Stimulated activated CD4-positive, alpha-beta T cell treated with anti-CD3 and anti-CD28 coated beads, Interleukin-12 subunit alpha, Interleukin-12 subunit beta, amount 100 ng/mL, for 4 hours (primary cell): ENCODE data around the gene MGAT5.
"Not testable (repeated sequence)": the region's sequence is repeated elsewhere in the genome, so short reads cannot be mapped to it uniquely, and the experiment has no call there.

Experiments used
- DNase-seq: peaks from one replicate; pipeline ENCODE4 v3.0.0-alpha.2; 2020

MGAT5 gene

DNA sequence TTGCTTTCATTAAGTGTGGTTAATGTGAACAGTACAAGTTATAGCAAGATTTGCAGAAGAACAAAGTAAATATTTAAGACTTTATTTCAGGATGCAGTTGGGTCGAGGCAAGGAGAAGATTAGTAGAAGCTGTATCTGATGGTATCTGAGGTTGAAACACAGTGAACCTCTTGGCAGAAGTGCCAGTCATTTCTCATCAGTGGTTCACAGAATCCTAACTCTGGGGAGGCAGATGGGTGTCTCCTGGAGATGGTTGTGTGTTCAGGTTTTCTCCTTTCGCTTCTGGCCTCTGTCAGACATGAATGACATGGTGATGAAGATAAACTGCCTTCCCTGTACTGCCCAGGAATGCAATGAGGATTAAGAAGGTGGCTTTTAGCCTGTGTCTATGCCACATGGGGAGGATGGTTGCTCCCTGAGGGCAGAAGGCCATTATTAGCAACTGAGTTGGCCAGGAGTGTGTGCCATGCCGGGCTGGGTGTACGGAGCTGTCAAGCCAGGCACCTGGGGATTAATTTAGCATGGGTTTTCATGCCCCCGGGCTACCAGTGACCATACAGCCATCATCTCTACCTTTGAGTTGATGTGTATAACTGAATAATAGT lies 28.0 kb downstream of the MGAT5 start:
- no peak for DNase-seq

DNA sequence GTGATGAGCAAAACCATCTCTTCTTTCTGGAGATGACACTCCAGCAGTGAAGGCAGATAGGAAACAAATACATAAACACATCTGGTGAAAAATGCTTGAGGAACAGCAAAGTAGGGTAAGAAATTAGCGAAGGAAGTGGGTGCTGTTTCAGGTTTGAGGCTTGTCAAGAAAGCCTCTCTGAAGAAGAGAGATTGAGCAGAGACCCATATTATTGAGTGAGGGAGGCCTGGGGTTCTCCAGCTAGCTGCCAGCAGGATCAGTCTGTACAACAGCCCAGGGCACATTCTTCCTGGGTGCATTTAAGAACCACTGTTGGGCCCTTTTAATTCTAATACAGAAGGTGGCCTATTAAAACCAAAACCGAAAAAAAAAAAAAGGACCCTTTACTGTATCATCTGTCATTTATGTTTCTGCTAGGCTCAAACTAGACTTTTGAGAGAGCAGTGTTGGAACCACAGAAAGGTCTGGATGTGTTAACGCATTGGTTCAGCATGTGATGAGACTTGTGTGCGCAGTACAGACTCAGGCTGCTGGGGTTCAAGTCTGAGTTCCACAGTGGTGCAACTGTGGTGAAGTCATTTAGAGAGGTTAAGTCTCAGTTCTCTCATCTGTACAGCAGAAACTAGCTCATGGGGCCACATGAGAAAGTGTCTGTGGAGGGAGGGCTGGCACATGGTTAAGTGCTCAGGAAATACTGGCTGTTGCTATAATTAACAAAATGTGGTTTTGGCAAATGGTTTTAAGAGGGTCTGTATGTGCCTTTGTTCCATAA lies 28.9 kb downstream of the MGAT5 start:
- no peak for DNase-seq

DNA sequence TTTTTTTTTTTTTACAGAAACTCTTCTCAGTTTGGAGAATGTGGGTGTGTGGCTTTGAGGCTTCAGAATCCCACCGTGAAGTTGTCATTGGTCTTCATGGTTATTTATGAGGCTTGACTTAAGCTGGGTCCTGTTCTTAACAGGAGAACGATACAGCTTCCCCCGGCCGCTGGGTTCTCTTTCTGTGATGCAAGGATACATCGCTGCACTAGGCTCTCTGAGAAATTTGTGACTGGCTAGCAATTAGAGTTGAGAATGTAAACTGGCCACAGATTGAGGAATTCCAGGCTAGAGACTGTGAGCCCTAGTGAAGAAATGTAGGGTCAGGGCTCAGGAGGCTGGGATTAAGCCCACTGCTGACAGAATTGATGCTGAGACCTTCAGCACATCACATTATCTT lies 29.8 kb downstream of the MGAT5 start:
- DNase-seq = no peak

DNA sequence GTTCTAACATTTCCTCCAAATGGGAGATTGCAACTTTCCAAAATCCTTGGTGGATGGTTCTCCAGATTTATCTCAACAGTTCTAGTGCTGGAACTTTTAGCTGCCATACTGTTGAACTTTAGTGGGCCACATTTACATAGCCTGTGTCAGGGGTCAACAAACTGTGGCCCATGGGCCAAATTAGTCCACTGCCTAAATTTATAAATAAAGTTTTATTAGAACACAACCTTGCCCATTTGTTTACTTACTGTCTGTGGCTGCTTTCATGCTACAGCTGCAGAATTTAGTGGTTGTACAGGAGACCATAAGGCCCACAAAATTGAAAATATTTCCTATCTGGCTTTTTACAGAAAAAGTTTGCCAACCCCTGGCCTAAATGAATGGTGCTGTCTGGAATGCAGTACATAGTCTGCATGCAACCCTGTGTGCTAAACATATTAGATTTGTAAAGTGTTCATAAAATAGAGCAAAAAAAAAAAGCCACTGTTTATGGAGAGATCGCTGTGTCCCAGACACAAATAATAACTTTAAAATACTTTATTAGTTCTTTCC lies 30.3 kb downstream of the MGAT5 start:
- no peak for DNase-seq

DNA sequence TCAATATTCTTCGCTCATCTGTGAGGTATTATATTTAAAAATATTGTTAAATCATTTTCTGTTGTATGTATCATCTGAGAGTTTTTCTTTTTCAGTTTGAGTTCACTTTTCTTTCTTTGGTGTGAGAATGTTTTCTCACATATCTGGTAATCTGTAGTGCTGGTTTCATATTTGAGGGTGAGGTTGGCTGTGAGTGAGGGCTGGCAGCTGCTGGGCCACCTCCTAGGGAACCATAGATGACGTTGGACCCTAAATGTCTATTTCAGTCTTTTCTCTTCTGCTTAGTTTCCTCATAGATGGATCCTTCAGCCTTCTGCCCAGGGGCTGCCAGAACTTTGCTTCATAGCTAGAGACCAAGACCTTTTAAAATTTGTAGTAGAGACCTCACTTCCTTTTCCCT lies 33.5 kb downstream of the MGAT5 start:
- no peak for DNase-seq

DNA sequence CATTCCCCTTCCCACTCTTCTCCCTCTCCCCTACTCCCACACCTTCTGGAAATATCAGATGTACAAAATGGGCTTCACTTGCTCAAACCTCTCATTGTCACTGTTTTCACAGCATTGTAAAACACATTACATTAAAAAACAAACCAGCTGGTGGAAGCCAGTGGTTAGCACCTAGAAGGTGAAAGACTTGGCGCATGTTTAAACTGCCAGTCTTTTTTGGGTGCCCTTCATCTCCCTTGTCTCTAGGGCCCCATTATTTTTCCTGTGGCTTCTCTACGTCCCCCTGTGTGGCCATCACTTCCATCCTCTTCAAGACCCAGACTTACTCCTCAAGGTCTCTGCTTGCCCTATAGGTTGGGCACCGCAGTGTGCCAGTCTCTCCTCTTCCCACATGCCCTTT lies 34.9 kb downstream of the MGAT5 start:
- no peak for DNase-seq

DNA sequence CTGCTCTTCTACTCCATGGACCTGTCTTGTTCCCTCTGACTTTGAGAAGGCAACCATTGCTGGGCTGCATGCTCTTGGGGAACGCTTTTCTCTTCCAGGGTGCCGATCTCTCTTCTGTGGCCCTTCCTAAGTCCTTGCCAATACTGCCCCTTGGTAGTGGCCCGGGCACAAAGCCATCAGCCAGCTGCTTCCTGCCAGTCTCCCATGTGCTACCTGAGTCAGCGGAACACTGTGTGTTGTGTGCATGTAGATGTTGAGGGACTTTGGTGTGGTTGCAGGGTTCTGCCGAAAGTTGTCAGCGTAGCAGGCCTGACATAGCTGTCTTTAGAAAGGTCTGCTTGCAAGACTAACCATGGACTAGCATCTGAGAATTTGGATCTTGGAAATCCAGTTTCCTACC lies 35.4 kb downstream of the MGAT5 start:
- DNase-seq = no peak

DNA sequence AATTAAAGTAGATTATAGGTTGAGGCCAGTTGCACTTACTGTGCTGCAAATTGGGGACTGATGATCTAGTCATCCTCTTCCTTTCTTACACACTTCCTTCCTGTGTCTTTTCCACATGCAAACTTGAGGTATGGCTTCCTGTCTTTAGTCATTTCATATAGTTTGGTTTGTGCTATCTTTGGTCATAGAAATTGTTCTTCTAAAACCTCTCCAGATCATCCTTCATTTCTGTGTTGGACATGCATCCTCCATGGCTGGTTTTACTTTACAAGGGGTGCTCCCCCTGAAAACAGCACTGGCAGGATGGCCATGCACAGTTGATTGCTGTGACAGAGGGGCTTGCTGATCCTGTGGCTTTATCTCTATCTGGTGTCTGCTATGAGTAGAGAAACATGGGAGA lies 36.5 kb downstream of the MGAT5 start:
- no peak for DNase-seq

DNA sequence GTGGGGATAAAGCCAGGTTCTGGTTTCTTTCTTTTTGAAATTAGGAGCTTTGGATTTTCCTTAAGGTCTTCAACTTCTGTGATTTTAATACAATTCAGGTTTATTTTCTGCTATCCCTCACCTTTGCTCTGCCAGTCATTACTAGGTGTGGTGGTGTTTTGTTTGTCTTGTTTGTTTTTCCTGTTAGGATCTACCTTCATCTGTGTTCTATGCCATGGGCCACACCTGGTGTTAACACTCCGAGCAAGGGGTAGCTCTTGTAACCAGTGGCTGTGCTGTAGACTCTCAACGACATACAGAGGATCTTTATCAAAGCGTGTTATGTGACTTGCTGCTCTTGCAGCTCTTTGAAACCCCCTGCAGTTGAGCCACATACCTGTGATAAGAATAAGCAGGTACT lies 38.6 kb downstream of the MGAT5 start:
- no peak for DNase-seq

DNA sequence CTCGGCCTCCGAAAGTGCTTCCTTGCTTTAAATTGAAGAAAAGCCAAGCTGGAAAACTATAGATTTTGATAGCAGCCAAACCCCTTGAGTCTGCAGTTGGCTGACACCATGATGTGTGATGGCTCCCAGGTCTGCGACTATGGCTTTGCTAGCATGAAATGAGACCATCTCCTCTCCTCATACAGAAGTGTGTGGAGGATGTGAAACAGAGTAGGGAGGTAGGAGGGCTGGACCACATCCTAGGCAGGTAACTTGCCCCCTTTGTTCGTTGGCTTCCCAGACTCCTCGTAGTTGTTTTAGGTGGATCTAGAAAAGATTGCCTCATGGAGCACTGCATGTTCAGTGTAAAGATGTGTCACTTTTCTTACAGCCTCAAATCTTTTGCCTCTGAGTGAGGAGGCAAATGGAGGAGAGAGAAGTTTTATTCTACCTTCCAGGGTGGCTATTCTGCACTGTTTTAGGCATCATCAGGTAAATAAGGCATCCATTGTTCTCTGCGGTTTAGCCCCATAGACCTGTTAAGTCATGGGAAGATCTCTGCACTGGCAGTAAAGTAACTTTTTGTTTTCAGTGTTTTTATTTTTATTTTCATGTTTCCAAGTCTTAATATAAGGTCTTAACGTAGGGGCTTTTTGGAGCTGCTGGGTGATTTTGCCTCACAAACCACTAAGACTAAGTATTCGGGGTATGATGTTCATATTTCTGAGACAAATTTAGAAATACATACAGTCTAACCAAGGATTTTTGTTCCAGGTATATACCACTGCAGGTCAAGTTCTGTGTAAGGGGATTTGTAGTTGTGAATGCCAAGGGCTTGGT lies 40.1 kb downstream of the MGAT5 start:
- DNase-seq = no peak

DNA sequence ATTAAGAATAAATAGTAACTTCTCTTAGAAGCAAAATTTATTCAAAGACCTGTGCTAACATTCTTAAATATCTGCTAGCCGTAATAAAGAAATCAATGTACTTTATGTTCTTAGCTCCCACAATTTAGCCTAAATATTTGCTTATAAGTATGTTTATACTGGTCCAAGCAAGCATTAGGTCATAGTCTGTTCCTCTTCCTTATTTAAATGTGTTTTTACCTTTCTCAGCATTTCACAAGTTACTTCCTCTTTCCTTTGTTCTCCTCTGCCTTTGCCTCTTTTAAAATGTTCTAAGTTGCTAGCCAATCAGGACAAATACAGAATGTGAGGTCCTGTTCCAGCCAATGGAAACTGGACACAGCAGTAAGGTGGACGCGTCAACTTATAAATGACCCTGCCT lies 40.7 kb downstream of the MGAT5 start:
- not testable (repeated sequence) for DNase-seq

DNA sequence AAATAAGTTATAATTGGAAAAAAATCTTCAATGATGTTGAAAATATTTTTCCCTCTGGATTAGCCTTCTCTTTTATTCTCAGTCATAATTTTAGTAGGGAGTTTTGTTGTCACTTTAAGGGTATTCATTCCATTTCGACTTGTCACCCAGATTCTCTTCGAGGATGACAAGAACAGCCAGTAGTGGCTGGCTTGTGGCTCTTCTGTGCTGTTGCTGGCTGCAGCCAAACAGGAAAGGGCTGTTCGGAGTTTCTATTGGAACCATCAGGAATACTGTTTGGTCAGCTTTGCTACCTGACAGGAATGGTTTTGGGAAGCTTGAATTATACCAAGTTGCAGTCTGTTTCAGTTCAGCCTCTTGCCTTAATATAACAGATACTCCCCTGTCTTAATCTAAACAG lies 41.6 kb downstream of the MGAT5 start:
- DNase-seq = no peak

DNA sequence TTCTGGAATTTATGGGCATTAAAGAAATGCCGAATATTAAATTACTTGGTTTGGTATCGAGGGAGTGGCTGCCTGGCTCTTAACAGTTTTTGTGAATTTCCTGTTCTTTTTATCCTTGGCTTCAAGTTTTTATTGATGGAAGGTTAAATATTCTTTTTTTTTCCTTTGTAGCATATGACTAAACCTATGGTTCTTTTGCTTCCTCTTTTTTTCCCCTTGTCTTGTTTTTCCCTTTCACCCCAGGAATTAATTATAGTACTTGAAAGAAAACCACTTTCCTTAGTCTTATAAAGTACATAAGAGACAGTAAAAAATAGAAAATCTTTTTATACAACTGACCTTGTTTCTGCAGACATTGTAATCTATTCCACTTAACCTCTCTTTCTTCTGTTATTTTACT lies 42.4 kb downstream of the MGAT5 start:
- no peak for DNase-seq

DNA sequence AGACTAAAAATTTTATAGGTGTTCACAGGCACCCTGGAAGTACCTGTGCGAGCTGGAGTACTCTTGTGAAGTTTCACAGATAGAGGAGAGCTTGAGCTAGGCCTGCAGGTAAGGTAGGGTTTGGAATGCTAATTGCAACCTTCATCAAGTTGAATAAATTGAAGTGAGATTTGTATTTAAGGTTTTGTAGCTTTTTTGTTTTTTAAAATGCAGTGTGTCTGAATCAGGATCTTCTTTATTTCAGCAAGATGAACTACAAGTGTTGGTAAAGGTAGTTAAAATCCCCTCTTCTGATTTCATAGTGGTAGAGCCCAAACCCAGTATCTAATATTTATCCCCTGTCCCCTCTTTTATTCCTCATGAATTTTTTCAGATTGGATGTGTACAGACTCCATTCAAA lies 45.5 kb downstream of the MGAT5 start:
- no peak for DNase-seq

DNA sequence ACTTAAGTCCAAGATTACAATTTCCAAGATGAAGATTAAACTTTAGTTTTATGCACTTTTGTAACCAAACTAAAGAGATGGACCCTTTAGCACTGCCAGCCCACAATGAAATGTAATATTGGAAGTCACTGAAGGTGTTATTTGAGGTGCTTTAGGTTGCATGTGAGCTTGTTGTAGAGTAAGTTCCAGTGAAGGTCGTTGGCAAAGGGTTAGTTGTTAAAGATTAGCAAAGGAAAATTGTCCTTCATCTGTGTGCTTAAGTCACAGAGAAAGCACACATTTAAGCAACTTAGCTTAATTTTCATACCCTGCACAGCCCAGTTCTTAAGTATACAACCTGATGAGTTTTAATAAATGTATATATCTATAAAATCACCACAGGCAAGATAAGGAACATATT lies 46.7 kb downstream of the MGAT5 start:
- DNase-seq = no peak

DNA sequence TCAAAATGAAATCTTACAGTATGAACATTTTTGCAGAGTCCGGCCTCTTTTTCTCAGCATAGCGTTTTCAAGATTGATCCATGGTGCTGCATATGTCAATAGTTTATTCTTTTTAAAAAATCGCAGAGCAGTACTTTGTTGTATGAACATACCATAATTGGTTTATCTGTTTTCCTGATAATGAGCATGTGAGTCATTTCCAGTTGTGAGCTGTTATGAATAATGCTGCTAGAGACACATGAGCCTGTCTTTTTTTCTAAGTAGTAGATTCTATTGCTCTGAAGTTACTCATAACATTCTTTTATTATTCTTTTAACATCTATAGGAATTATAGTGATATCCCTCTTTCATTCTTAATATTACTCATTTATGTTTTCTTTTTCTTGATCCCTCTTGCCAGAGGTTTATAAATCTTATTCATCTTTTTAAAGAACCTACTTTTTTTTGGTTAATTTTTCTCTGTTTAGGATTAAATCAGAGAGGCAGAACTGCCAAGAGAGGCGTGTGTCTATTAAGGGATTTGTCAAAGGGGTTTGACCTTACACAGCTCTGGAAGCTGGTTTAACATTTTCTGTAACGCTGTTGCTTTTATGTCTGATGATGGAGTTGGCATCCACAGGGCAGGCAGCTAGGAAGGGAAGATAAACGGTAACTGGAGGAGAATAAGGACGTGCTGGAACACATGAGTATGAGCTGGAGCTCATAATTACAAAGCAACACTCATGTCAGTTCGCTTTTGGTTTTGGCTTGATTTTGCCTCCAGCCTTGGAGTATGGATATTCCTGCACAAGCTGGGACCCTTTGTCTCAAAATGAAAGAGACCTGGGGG lies 47.4 kb downstream of the MGAT5 start:
- no peak for DNase-seq

DNA sequence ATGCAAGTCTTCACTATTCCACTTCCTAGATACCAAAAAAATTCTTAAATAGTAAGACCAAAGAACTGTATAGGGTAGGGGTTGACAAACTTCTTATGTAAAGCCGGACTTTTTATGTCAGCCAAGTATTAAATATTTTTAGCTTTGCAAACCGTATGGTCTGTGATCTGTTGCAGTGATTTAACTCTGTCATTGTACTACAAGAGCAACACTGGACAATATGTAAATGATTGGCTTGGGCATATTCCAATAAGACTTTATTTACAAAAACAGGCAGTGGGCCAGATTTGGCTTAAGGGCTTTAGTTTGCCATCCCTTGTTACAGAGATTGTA lies 48.0 kb downstream of the MGAT5 start:
- DNase-seq = no peak

DNA sequence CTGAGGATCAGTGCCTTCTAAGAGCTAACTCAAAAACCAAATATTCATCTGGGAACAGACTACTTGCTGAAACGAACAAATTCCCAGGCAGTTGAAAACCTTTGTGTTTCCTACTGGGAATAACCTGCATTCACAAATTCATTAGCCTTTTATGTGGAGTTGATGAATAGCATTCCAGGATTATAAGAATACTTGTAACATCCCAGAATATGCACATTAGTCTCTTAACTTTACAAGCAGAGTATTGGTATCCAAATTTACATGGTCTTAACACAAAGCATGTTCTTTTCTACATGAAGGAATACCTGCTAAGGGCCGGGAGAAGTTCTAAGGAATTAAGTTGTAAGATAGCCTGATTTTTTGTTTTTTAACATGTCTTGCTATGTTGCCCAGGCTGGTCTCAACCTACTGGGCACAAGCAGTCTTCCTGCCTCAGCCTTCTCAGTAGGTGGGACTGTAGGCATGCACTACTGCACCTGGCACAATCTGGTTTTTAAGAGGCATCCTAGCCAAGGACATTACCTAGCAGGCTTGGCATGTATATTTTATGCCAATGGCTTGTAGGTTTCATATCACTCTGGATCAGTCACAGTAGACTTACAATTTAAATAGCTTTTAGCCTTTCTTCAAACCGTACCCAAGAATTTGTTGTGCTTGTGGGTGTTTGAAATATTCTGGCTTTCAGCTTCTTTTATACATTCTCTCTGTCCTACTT lies 50.7 kb downstream of the MGAT5 start:
- DNase-seq = no peak

DNA sequence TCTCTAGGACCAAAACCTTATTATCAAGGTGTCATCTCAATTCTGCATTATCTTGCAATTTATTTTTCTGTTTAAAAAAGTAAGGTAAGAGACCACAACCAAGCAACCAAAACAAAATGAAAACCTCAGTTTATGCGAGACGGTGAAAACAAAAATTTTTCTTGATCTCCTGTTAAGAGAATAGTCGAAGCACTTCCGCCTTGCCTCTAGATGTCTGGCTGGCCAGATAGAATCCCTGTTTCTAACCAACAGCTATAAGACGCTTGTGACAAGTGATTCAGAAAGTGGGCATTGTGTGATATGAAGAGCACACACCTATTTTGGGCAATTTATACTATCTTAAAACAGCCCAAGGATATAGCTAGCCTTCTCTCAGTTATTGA lies 51.2 kb downstream of the MGAT5 start:
- DNase-seq = no peak

DNA sequence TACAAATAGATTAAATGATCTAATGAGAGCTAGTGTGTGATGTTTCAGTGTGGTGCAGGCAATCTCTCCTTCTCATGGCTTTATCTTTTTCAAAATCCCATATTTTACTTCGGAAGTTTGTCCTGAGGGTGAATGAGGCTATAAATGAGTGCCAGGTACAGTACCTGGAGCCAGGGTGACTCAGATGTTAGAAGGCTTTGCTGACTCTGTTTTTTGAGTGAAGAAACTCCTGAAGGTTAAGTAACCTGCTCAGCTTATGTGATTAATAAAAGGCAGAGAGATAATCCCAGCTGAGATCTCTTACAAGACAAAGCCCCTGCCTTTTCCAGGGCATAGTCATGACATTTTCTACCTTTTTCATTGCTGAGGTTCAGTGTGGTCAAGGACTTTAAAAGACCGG lies 52.6 kb downstream of the MGAT5 start:
- no peak for DNase-seq

DNA sequence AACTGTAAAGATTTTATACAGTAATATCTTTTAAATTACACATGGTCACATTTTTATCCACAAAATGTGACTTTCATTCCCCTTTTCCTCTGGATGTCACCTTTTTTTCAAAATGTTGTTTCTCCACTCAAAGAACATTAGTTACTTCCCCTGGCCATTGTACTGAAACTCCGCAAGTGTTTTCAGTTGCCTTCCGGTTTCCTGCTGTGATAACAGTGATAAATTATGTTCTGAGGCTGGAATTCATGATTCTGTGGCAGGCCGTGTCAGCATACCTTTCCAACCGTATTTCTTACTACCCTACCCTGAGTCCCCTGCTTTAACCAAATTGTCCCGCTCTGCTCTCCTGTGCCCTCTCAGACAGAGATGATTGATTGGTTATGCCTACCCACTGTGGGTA lies 53.5 kb downstream of the MGAT5 start:
- DNase-seq = no peak
